Mucosa of rectum (tissue), 2 donors: ENCODE data around the gene DVL1.
A peak's percentile ranks its signal among the peaks of the same experiment; 100 is the strongest.

Experiments
- H3K27ac ChIP-seq, 2 donors: one replicate each; pipeline ENCODE4 v1.7.0; 2013; ENCODE audit warnings: inconsistent platforms in 2 of 2, low read depth in 2 of 2, low read length in 2 of 2
- H3K27me3 ChIP-seq, 2 donors: one replicate each; pipeline ENCODE4 v1.7.0; 2013; ENCODE audit warnings: low read length in 2 of 2; ENCODE audit not compliant: control insufficient read depth in 2 of 2, insufficient read depth in 2 of 2
- H3K36me3 ChIP-seq, 2 donors: one replicate each; pipeline ENCODE4 v1.7.0; 2013; ENCODE audit warnings: low read length in 2 of 2; ENCODE audit not compliant: control insufficient read depth in 2 of 2, insufficient read depth in 2 of 2
- H3K4me1 ChIP-seq, 2 donors: one replicate each; pipeline ENCODE4 v1.7.0; 2013; ENCODE audit warnings: low read length in 2 of 2, mild to moderate bottlenecking in 1 of 2; ENCODE audit not compliant: control insufficient read depth in 2 of 2, insufficient read depth in 2 of 2
- H3K4me3 ChIP-seq, 2 donors: one replicate each; pipeline ENCODE4 v1.7.0; 2013; ENCODE audit warnings: low read length in 2 of 2
- H3K9ac ChIP-seq, 2 donors: one replicate each; pipeline ENCODE4 v1.7.0; 2013; ENCODE audit warnings: low read length in 2 of 2, low read depth in 1 of 2, mild to moderate bottlenecking in 1 of 2
- H3K9me3 ChIP-seq, 2 donors: one replicate each; pipeline ENCODE4 v1.7.0; 2013; ENCODE audit warnings: low read length in 2 of 2; ENCODE audit not compliant: control insufficient read depth in 2 of 2
- donor health status: healthy.
- donor health status: Normal muscosa, but diverticular disease.

Gene DVL1

DNA sequence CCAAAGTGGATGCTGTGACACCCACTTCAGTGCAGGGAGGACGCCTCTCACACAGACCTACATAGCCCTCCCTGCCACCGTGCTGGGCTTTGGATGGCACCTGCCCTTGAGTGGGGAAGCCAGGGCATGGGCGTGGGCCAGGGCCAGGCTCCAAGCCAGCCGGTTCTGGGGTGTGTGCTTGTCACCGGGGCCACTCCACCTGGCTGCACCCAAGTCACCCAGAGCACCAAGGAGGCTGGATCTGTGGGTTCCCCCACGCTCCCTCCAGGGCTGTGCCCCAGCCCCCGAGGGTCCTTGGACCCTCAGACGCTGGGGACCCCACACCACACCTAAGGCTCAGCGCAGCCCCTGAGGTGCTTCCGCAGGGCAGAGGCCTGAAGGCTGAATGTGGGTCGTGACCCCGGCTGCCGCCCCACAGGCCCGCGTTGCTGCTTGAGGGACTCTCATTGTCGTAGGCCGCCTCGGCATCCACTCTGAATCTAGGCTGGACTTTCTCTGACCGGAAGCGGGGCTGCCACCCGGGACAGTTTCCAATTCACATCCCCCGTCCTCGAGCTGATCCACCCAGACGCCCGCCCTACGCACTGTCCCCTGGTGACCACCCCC lies 7.7 kb upstream of the DVL1 start:
- Histone ChIP-seq H3K27ac (peak overlapping the region; percentile 79 to 82), H3K4me3 (peak overlapping the region; percentile 27 to 65)

DNA sequence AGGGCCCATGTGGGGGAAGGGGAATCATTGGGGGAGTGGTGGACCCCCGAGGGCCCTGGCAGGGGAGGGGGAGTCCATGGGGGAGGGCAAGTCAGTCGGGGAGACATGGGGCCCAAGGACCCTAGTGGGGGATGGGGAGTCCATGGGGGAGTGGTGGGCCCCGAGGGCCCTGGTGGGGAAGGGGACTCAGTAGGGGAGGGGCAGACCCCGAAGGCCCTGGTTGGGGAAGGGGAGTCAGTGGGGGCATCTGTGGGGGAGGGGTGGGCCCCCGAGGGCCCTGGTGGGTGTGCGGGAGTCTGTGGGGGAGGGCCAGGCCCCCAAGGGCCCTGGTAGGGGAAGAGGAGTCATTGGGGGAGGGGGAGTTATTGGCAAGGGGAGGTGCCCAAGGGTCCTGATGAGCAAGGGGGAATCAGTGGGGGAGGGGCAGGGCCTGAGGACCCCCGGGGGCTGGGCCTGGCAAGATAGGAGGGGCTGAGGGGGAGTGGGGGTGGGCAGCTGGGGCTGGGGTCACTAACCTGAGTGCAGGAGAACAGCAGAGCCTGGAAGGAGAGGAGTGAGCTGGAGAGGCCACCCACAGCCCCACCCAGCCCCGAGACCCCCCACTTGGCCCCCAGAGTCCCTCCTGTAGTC lies 7.1 kb upstream of the DVL1 start:
- peak overlapping the region in 1 of 2 donors; percentile 65 for H3K4me3 ChIP-seq
- peaks cover 2 to 4% of the 10 kb centered on the region in 2 donors for H3K4me1 ChIP-seq
- peaks cover 0 to 3% of the 10 kb centered on the region in 2 donors for H3K36me3 ChIP-seq
- peaks cover 18 to 25% of the 10 kb centered on the region in 2 donors for H3K27me3 ChIP-seq
- no peaks in the 10 kb centered on the region for H3K9me3 ChIP-seq
- H3K9ac ChIP-seq, result no peak overlapping the region
- H3K27ac ChIP-seq, result peak overlapping the region in 1 of 2 donors; percentile 82

More for the DNA sequence above, 7.7 kb upstream of the DVL1 start:
- Histone ChIP-seq H3K9ac (peak overlapping the region in 1 of 2 donors; percentile 26), H3K4me1 (peaks cover 2 to 4% of the 10 kb centered on the region in 2 donors), H3K9me3 (no peaks in the 10 kb centered on the region), H3K27me3 (peaks cover 18 to 25% of the 10 kb centered on the region in 2 donors), H3K36me3 (peaks cover 0 to 3% of the 10 kb centered on the region in 2 donors)

DNA sequence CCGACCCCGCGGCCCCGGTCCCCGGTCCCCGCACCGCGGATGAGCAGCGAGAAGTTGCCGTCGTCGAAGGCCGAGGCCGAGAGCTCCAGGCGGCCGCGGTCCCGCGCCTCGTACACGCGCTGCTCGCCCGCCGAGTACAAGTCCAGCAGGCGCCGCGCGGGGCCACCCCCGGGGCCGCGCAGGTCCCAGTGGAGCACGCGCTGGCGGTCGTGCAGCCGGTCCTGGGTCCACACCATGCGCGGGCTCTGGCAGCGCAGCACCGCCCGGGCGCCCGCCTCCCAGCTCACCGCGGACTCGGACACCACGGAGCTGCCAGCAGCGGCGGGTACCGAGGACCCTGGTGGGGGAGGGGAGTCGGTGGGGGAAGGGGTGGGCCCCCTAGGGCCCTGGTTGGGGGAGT lies 6.2 kb upstream of the DVL1 start:
- H3K27ac ChIP-seq, result no peak overlapping the region
- H3K4me1 ChIP-seq, result peaks cover 2 to 4% of the 10 kb centered on the region in 2 donors
- H3K27me3 ChIP-seq, result peaks cover 18 to 22% of the 10 kb centered on the region in 2 donors
- peaks cover 0 to 3% of the 10 kb centered on the region in 2 donors for H3K36me3 ChIP-seq
- H3K9ac ChIP-seq, result no peak overlapping the region
- H3K9me3 ChIP-seq, result no peaks in the 10 kb centered on the region
- H3K4me3 ChIP-seq, result no peak overlapping the region

DNA sequence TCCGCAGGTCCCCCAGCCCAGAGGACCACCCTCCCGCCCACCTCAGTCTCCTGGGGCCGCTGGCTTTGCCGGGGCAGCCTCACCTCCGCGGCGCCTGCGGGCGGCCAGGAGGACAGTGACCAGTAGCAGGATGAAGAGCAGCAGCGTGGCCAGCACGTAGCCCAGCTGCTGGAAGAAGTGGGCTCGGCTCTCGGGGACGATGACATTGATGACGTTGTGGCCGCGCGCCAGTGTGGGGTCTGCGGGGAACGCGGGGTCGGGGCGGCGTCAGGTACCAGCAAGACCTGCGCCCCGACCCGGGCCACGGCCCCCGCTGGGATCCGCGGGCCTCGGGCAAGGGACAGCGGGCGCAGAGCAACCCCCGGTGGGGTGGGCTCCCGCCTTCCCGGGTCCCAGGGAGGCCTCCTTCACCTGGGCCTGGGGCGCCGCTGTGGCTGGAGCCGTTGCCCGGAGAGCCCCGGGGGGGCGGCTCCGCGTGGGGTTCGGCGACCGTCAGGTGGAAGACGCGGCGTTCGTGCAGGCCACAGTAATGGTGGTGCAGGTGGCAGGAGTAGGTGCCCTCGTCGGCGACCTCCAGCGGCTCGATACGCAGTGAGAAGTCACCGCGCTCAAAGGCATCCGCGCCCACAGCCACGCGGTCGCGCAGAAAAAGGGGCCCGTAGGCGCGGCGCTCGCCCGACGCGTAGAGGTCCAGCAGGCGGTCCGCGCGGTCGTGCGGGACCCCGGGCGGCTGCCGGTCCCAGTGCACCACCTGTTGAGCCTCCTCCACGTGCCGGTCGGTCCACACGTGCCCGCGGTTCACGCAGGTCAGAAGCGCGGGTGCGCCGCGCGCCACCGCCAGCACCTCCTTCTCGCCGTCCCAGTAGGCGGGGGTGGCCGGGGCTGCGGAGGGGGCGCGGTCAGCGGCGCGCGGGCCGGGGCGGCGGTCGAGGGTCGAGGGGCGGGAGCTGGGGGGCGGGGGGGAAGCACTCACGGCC lies 5.3 kb upstream of the DVL1 start:
- Histone ChIP-seq H3K9ac (no peak overlapping the region), H3K4me1 (peaks cover 2 to 4% of the 10 kb centered on the region in 2 donors), H3K9me3 (no peaks in the 10 kb centered on the region), H3K27me3 (peaks cover 18 to 22% of the 10 kb centered on the region in 2 donors), H3K36me3 (peaks cover 0 to 3% of the 10 kb centered on the region in 2 donors), H3K27ac (no peak overlapping the region), H3K4me3 (no peak overlapping the region)

DNA sequence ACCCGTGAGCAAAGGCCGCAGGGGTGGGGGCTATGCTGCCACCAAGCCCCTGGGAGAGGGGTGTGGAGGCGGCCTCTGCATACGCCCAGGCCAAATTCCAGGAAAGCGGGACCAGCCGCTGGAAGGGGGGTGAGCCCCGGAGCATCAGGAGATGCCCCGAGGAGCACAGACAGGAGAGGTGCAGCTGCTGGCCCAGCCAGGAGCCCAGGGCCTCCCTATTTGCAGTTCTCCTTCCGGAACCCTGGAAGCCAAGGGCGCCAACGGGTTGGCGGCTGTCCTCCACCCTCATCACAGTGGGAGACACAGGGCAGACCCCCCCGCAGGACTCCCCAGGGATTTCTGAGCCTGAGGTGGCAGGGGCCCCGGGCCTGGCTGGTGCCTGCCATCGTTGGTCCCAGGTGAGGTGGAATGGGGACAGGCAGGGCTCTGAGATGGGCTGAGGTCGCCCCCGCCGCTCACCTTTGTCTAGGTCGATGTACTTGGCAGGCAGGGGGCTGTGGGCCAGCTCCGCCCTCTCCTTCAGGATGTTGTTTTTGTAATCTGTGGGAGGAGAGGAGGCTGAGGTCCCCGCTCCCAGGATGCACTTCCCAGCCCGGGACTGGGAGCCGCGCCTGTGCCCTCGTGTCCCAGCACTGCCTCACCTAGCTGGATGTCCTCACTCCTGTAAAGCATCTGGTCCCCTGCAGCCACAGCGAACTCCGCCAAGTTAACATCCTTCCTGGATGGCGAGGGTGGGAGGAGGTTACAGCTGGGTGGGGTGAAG lies 4.4 kb upstream of the DVL1 start:
- peaks cover 0 to under 1% of the 10 kb centered on the region in 2 donors for H3K4me1 ChIP-seq
- peaks cover 11 to 20% of the 10 kb centered on the region in 2 donors for H3K27me3 ChIP-seq
- no peak overlapping the region for H3K27ac ChIP-seq
- H3K9ac ChIP-seq, result no peak overlapping the region
- H3K36me3 ChIP-seq, result peaks cover 0 to 3% of the 10 kb centered on the region in 2 donors
- H3K9me3 ChIP-seq, result no peaks in the 10 kb centered on the region
- H3K4me3 ChIP-seq, result no peak overlapping the region

DNA sequence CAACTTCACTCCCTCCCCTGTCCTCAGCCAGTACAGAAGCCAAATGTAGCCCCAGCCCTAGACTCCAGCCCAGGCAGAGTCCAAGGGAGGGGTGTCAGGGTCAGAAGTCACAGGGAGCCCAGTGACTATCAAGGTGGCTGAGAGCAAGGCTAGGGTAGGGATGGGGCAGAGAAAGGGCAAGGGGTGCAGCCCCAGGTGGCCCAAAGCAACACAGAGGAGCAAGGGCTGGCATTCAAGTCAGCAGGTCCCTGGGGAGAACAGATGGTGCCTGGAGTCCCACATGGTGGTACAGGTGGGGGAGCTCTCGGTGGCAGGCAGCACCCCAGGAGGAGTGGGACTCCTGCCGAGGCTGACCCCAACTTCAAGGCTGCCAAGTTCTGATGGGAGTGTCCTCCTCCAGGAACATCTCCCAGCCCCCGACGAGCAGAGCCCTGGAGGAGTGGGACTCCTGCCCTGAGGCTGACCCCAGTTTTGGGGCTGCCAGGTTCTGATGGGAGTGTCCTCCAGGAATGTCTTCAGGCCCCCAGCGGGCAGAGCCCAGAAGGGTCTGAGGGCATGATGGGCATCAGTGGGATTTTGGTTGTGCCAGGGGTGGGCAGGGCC lies 3.7 kb upstream of the DVL1 start:
- Histone ChIP-seq H3K9me3 (no peaks in the 10 kb centered on the region), H3K4me1 (peaks cover 5 to 6% of the 10 kb centered on the region in 2 donors), H3K27me3 (peaks cover 9 to 15% of the 10 kb centered on the region in 2 donors), H3K4me3 (no peak overlapping the region), H3K27ac (no peak overlapping the region), H3K36me3 (peaks cover 0 to 3% of the 10 kb centered on the region in 2 donors), H3K9ac (no peak overlapping the region)

DNA sequence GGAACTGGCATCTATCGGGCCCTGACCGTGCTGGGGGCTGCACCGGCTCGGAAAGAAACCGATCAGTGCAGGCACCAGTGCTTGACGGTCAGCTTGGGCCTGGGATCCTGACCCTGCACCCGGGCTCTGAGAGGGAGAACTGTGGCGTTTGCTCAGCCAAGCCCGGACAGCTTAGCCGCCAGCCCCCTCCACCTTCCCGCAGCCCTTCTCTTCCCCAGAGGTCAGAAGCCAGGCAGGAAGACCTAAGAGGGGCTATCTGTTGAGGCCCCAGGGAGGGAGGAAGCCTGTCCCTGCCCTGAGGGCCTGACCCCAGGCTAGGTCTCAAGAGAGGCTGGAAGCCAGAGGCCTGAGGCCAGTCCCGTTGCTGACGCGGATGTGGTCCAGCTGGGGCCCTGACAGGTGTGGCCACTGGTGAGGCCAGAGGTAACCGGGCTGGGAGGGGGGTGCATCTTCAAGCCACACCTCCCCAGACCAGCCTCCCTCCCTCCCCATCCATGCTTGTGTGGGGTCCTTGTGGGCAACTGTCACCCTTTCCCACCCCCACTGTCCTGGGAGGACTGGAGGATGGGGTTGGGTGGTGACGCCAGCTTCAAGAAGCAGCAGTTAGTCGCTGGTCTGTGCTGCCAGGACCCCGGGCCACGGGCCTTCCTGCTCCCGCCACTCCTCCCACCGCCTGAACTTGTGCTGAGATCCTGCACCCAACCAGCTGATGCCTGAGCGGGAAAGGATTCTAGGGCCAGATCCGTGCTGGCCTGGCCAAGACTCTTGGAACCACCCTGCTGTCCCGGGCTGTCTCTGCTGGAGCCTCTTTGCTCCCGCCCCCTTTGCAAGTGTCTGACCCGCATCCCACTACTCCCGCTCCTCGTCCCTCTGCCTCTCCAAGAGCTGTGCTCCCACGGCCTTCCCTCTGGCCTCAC lies 2.6 kb upstream of the DVL1 start:
- H3K4me3 ChIP-seq, result no peak overlapping the region
- no peaks in the 10 kb centered on the region for H3K9me3 ChIP-seq
- peaks cover 6 to 13% of the 10 kb centered on the region in 2 donors for H3K27me3 ChIP-seq
- H3K27ac ChIP-seq, result peak overlapping the region in 1 of 2 donors; percentile 38
- peaks cover 16 to 17% of the 10 kb centered on the region in 2 donors for H3K4me1 ChIP-seq
- H3K36me3 ChIP-seq, result peaks cover 0 to 3% of the 10 kb centered on the region in 2 donors
- no peak overlapping the region for H3K9ac ChIP-seq

DNA sequence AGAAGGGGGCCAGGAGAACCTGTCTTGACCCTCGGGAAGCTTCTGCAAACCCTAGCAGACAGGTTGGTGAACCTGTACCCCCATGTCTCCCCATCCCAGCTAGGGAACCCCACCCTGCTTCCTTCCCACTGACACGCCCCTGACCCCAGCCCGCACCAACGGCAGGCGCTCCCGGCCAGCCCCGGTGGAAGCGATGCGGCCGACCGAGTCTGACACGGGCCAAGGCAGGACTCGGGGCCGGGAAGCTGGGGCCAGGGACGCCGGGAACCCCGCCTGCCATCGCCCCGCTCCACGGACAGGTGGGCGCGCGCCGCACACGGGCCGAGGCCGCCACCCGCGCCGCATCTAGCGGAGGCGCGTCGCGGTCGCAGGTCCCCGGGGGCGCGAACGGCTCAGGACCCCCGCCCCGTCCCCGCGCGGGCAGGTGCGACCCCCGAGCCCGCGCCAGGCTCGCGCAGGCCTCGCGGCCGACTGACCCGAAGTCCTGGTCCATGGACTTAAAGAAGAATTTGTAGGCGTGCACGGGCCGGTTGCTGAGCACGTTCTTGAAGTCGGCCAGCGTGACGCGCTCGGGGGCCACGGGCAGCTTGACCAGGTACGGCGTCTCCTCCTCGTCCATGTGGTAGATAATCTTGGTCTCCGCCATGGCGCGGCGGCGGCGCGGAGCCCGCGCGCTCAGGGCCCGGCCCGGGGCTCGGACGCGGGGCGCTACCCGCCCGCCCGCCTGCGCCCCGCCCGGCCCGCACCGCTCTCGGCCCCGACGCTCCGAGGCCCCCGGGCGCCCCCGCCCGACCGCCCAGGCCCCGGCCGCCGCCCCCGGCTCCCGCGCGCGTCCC lies 580 bp downstream of the DVL1 start:
- Histone ChIP-seq H3K36me3 (peaks cover 0 to 2% of the 10 kb centered on the region in 2 donors), H3K27me3 (peaks cover 4 to 5% of the 10 kb centered on the region in 2 donors), H3K9ac (peak overlapping the region; percentile 83 to 84), H3K27ac (peak overlapping the region; percentile 88 to 92), H3K4me1 (peaks cover 28 to 42% of the 10 kb centered on the region in 2 donors), H3K4me3 (peak overlapping the region; percentile 63 to 82), H3K9me3 (no peaks in the 10 kb centered on the region)
